ENCODE measurements around the gene RAB35.

- TF ChIP-seq YY1 (IDR thresholded peaks at IDR 0.05; ENCODE audit: insufficient read depth, insufficient read length) (no peak), ZNF274 (IDR thresholded peaks at IDR 0.05; ENCODE audit: low read depth, low read length) (no peak)
These were observed 14.9 kb downstream of the RAB35 start for GRCh38 chr12:120101617-120102016.
